Stomach (tissue), 4 donors: ENCODE data around the gene FAM110D.

Source experiments
- CTCF ChIP-seq, 7 experiments: fragments of 450-650 bp in 4 of 7; fragments of 200-600 bp in 3 of 7; sonication (generic) in 3 of 7; IDR thresholded peaks; one replicate each; pipeline ENCODE4 v1.5.1; 2016 to 2019; ENCODE audit warnings: antibody characterized with exemption in 7 of 7, control low read depth in 2 of 7, mild to moderate bottlenecking in 1 of 7
- EP300 ChIP-seq: sonication (generic); formaldehyde crosslinking; IDR thresholded peaks from one replicate; pipeline ENCODE4 v1.6.1; 2017; ENCODE audit warnings: antibody characterized with exemption

DNA sequence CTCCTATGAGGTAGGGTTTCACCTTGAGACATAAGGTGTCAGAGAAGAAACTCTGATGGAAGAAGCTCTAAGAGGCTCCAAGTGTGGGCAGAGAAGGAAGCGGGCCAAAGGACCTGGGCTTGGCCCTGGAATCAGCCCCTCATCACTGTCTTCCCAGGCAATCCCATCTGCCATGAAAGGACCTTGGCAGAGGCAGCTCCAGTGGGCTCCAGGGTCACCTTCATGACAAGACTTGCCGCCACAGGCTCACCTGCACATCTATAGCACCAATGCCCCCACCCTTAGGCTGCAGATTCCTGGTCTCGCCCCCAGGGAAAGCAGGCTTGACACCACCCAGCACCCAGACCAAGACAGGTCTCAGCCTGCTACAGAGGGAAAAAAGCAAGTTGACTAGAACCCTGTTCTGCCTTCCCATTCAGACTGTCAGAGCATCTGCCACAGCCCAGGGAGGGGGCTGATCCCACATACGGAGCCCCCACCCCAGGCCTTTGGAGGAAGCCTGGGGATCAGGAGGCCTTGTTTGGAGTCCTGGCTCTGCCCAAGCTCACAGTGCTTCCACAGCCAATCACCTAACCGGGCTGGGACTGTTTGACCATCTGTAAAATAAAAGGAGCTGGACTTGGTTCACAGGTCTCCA lies 490 bp upstream of the FAM110D start:
- TF ChIP-seq CTCF (IDR thresholded peaks at IDR 0.05): no peak
- TF ChIP-seq EP300: no peak
